Esophagus squamous epithelium (tissue), 4 donors: ENCODE results near the gene ARMC8.

Source experiments
- POLR2A ChIP-seq, 4 donors: fragments of 450-650 bp; IDR thresholded peaks; one replicate each; pipeline ENCODE4 v1.6.1; 2017; ENCODE audit warnings: antibody characterized with exemption in 4 of 4, mild to moderate bottlenecking in 4 of 4, moderate library complexity in 3 of 4
- TF ChIP-seq, protein P1 (sequence below), 6 experiments: fragments of 450-650 bp in 4 of 6; fragments of 200-600 bp in 2 of 6; sonication (generic) in 2 of 6; IDR thresholded peaks; one replicate each; pipeline ENCODE4 v1.5.1; 2016 to 2019; ENCODE audit warnings: antibody characterized with exemption in 6 of 6, mild to moderate bottlenecking in 4 of 6, moderate library complexity in 4 of 6

- TF ChIP-seq POLR2A (IDR thresholded peaks at IDR 0.05): no peak
- TF ChIP-seq, protein P1, sequence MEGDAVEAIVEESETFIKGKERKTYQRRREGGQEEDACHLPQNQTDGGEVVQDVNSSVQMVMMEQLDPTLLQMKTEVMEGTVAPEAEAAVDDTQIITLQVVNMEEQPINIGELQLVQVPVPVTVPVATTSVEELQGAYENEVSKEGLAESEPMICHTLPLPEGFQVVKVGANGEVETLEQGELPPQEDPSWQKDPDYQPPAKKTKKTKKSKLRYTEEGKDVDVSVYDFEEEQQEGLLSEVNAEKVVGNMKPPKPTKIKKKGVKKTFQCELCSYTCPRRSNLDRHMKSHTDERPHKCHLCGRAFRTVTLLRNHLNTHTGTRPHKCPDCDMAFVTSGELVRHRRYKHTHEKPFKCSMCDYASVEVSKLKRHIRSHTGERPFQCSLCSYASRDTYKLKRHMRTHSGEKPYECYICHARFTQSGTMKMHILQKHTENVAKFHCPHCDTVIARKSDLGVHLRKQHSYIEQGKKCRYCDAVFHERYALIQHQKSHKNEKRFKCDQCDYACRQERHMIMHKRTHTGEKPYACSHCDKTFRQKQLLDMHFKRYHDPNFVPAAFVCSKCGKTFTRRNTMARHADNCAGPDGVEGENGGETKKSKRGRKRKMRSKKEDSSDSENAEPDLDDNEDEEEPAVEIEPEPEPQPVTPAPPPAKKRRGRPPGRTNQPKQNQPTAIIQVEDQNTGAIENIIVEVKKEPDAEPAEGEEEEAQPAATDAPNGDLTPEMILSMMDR (IDR thresholded peaks at IDR 0.05): no peak
These were observed 136.9 kb downstream of the ARMC8 start for GRCh38 chr3:138323971-138324370.
